GM12878 (cell line): ENCODE data around the gene FAM20B. TPM values are rescaled to one million over a fixed set of nuclear protein-coding genes. Genes with fewer than 3 reads are reported as not detected.

ENCODE experiments used
- ATAC-seq: fragments of 200-7000 bp; cut with Tn5 transposase; 3 replicates; pipeline ENCODE4 v1.9.1; 2020; ENCODE audit warnings: mild to moderate bottlenecking, moderate library complexity
- BruUV-seq: library from RNA; stranded (reverse); fragments of 400-500 nt; replicated peaks from 2 replicates; lab custom pipeline; 2021; lab: Mats Ljungman, UMichigan
- CTCF ChIA-PET: fragments of 300-600 bp; sonication (Branson Sonifier 250); formaldehyde crosslinking; extraction: SDS; loops from one replicate; lab custom pipeline; 2021; ENCODE audit warnings: inconsistent platforms; lab: Yijun Ruan, JAX
- POLR2A ChIA-PET: fragments of 350-600 bp; formaldehyde crosslinking; extraction: SDS; loops from one replicate; lab custom pipeline; 2021; ENCODE audit warnings: inconsistent platforms; lab: Charles Lee
- RAD21 ChIA-PET: fragments of 300-600 bp; sonication (Branson Sonifier 250); formaldehyde crosslinking; loops from one replicate; lab custom pipeline; 2023; ENCODE audit warnings: antibody characterized with exemption; ENCODE audit not compliant: unreplicated experiment; lab: Charles Lee
- SMC1A ChIA-PET: fragments of 300-600 bp; sonication (Branson Sonifier 250); formaldehyde crosslinking; loops from one replicate; lab custom pipeline; 2023; ENCODE audit not compliant: unreplicated experiment, uncharacterized antibody; lab: Charles Lee
- DNase-seq: peaks from one replicate; pipeline ENCODE4 v3.0.0-alpha.2; 2011; ENCODE audit warnings: low read depth, low spot score
- FAIRE-seq: peaks from 3 replicates; lab custom pipeline; 2011; peaks lifted over from hg19 to GRCh38; lab: Jason Lieb, UNC
- H2AFZ ChIP-seq: 2 replicates; pipeline ENCODE4 v1.6.0; 2011; ENCODE audit warnings: low read depth, low read length, control low read depth; ENCODE audit not compliant: control insufficient read depth
- H3K27ac ChIP-seq: 2 replicates; pipeline ENCODE4 v1.5.1; 2011; ENCODE audit warnings: control low read depth; ENCODE audit not compliant: control insufficient read depth, insufficient read depth
- H3K27me3 ChIP-seq, 2 experiments: replicated peaks in 1 of 2; 2 replicates each; pipeline versions ENCODE4 v1.6.0 to v1.6.1; 2011; ENCODE audit warnings: low read length in 1 of 2; ENCODE audit not compliant: control insufficient read depth in 2 of 2, insufficient read depth in 2 of 2
- H3K36me3 ChIP-seq, 2 experiments: 2 replicates each; pipeline ENCODE4 v1.5.1; 2011; ENCODE audit warnings: low read length in 1 of 2; ENCODE audit not compliant: control insufficient read depth in 2 of 2, insufficient read depth in 2 of 2
- H3K4me1 ChIP-seq: 2 replicates; pipeline ENCODE4 v1.6.1; 2011; ENCODE audit warnings: mild to moderate bottlenecking, low read length, moderate library complexity, mixed read lengths; ENCODE audit not compliant: control insufficient read depth, insufficient read depth
- H3K4me2 ChIP-seq: 2 replicates; pipeline ENCODE4 v1.6.0; 2011; ENCODE audit warnings: control low read depth; ENCODE audit not compliant: control insufficient read depth, insufficient read depth
- H3K4me3 ChIP-seq: fragments of 200-600 bp; sonication (generic); 2 replicates; pipeline ENCODE4 v1.5.1; 2016
- H3K79me2 ChIP-seq: 2 replicates; pipeline ENCODE4 v1.6.0; 2011; ENCODE audit warnings: low read length; ENCODE audit not compliant: control insufficient read depth, insufficient read depth
- H3K9ac ChIP-seq: 2 replicates; pipeline ENCODE4 v1.8.0; 2011; ENCODE audit warnings: low read length, control low read depth, mixed read lengths; ENCODE audit not compliant: control insufficient read depth, insufficient read depth
- H3K9me3 ChIP-seq: replicated peaks from 3 replicates; pipeline ENCODE4 v1.5.1; 2011; ENCODE audit warnings: mild to moderate bottlenecking, low read length; ENCODE audit not compliant: control insufficient read depth, insufficient read depth
- H4K20me1 ChIP-seq: 2 replicates; pipeline ENCODE4 v1.6.0; 2011; ENCODE audit not compliant: control insufficient read depth, insufficient read depth
- EGR1 ChIP-seq, 2 experiments: IDR thresholded peaks; 1 replicate in 1 of 2; 2 replicates in 1 of 2; pipeline ENCODE4 v1.6.1; 2011 to 2012; ENCODE audit warnings: low read depth in 2 of 2, low read length in 2 of 2, borderline replicate concordance in 1 of 2, mild to moderate bottlenecking in 1 of 2, moderate library complexity in 1 of 2
- FOXM1 ChIP-seq: IDR thresholded peaks from 2 replicates; pipeline ENCODE4 v1.6.1; 2012; ENCODE audit warnings: low read depth, mild to moderate bottlenecking, inconsistent platforms, low read length, moderate library complexity
- MEF2A ChIP-seq: IDR thresholded peaks from 2 replicates; pipeline ENCODE4 v1.6.1; 2011; ENCODE audit warnings: low read depth, mild to moderate bottlenecking, low read length, moderate library complexity; ENCODE audit not compliant: insufficient read depth
- PBX3 ChIP-seq: IDR thresholded peaks from 2 replicates; pipeline ENCODE4 v1.6.1; 2011; ENCODE audit warnings: mild to moderate bottlenecking, low read depth, low read length, moderate library complexity; ENCODE audit not compliant: insufficient replicate concordance
- POLR2A ChIP-seq: IDR thresholded peaks from 2 replicates; pipeline ENCODE4 v1.6.1; 2011; ENCODE audit warnings: low read depth, mild to moderate bottlenecking, low read length
- RBBP5 ChIP-seq: fragments of 200-600 bp; sonication (generic); conservative IDR thresholded peaks from 2 replicates; pipeline ENCODE4 v1.6.1; 2016
- RUNX3 ChIP-seq: IDR thresholded peaks from 2 replicates; pipeline ENCODE4 v1.6.1; 2012; ENCODE audit warnings: low read length, inconsistent platforms
- SREBF1 ChIP-seq: IDR thresholded peaks from 2 replicates; pipeline ENCODE4 v1.6.1; 2012; ENCODE audit warnings: mild to moderate bottlenecking, low read length
- USF1 ChIP-seq: IDR thresholded peaks from 2 replicates; pipeline ENCODE4 v1.6.1; 2011; ENCODE audit warnings: borderline replicate concordance, low read depth, mild to moderate bottlenecking, moderate library complexity, mixed read lengths, low read length; ENCODE audit not compliant: insufficient read depth; ENCODE audit errors: extremely low read length
- ZBED1 ChIP-seq: IDR thresholded peaks from 2 replicates; pipeline ENCODE4 v1.6.1; 2016; ENCODE audit warnings: borderline replicate concordance
- ZNF622 ChIP-seq: fragments of 450-650 bp; IDR thresholded peaks from 2 replicates; pipeline ENCODE4 v1.6.1; 2017; ENCODE audit warnings: mild to moderate bottlenecking, inconsistent platforms
- ZSCAN29 ChIP-seq: fragments of 450-650 bp; IDR thresholded peaks from 2 replicates; pipeline ENCODE4 v1.6.1; 2017; ENCODE audit warnings: mild to moderate bottlenecking, moderate library complexity
- WGBS: methylation state at CpG from one replicate; pipeline ENCODE4 v1.1.6; 2016; ENCODE audit warnings: low lambda C conversion rate; ENCODE audit not compliant: insufficient replicate concordance, insufficient coverage; ENCODE audit errors: missing lambda C conversion rate; 5-methylcytosine and 5-hydroxymethylcytosine counted together
- in situ Hi-C: fragments of 300-500 bp; cut with MboI; formaldehyde crosslinking; loops from 9 replicates; pipeline ENCODE4 v1.14.3; 2018; ENCODE audit warnings: mixed read lengths
- intact Hi-C: fragments of 100-400 bp; cut with micrococcal nuclease; formaldehyde crosslinking; loops from one replicate; pipeline ENCODE4 v1.14.2; 2022; ENCODE audit not compliant: unreplicated experiment
- polyA plus RNA-seq, 11 experiments: library from polyadenylated mRNA; depleted of rRNA in 4 of 11; unstranded in 6 of 11; stranded (reverse) in 5 of 11; fragments of >200 nt; fragmentation: Nextera tagmentation in 4 of 11; fragmentation: Illumina TruSeq in 1 of 11; extraction: Ambion mirVana in 4 of 11; extraction: Trizol in 1 of 11; gene quantifications; 1 replicate in 1 of 11; 2 replicates in 10 of 11; pipeline versions ENCODE4 v1.2.1 to v1.2.3, GENCODE V29; 2011 to 2016; ENCODE audit warnings: inconsistent platforms in 2 of 11, missing spikeins in 2 of 11, low read depth in 1 of 11
- total RNA-seq, 4 experiments: library from RNA; depleted of rRNA in 3 of 4; stranded (reverse); fragments of >200 nt in 3 of 4; fragmentation: Illumina TruSeq in 1 of 4; extraction: Trizol in 1 of 4; gene quantifications; 2 replicates each; pipeline versions ENCODE4 v1.2.1 to v1.2.3, GENCODE V29; 2013 to 2021

FAM20B gene
- total and polyA plus RNA-seq, 10 of the 15 experiments (the other 5 are each of a cell fraction or from before 2014, with no cell fraction given), result 2.4 to 25.6 (median 12.8) TPM

- Histone ChIP-seq H3K4me1 (no peaks in the 10 kb centered on the region), H2AFZ (no peak overlapping the region), H3K9me3 (no peaks in the 10 kb centered on the region), H3K9ac (no peak overlapping the region), H3K4me3 (no peak overlapping the region), H3K36me3 (peaks cover 0 to 3% of the 10 kb centered on the region in 2 experiments; a peak in 2 of 4 replicates), H3K79me2 (no peaks in the 10 kb centered on the region), H4K20me1 (no peaks in the 10 kb centered on the region), H3K27me3 (no peaks in the 10 kb centered on the region), H3K27ac (no peak overlapping the region), H3K4me2 (no peak overlapping the region)
- ChIA-PET CTCF (interaction anchor here (0.8 to 3.0 kb wide), 11 partner anchors 9 to 264 kb away, joined by 3 to 13 read pairs (median 5); partner anchors contain the start of gene SOAT1), SMC1A (interaction anchor here (1.1 to 1.9 kb wide), 4 partner anchors 8 to 48 kb away, joined by 3 to 10 read pairs (median 4); no protein-coding TSS in a partner anchor), POLR2A (no interaction called here), RAD21 (interaction anchor here (1.7 kb wide), 1 partner anchor 22 kb away, joined by 6 read pairs; no protein-coding TSS in a partner anchor)
- WGBS, result 94% methylated on average over 3 of the region's 3 CpGs
- BruUV-seq, result no TSS peak
- ATAC-seq (no peak), FAIRE-seq (no peak), DNase-seq (no peak)
- in situ Hi-C loops (no loop called here), intact Hi-C loops (no loop called here)
- no peak for TF ChIP-seq MEF2A
- no peak for TF ChIP-seq USF1
- TF ChIP-seq EGR1 (IDR thresholded peaks at IDR 0.05; ENCODE audit: borderline replicate concordance in 1 of 2, low read depth in 2 of 2, low read length in 2 of 2), result no peak
- no peak for TF ChIP-seq SREBF1
- no peak for TF ChIP-seq RBBP5
- TF ChIP-seq RUNX3, result no peak
- no peak for TF ChIP-seq ZBED1
- TF ChIP-seq ZNF622, result no peak
- no peak for TF ChIP-seq ZSCAN29
- no peak for TF ChIP-seq FOXM1
- no peak for TF ChIP-seq PBX3
- TF ChIP-seq POLR2A, result no peak
Observed at GRCh38 chr1:179104611-179105250, 79.0 kb downstream of the FAM20B start.
